Natural killer cell treated with Interleukin-12 subunit alpha and Interleukin-12 subunit beta and Interleukin-15 and Interleukin-18, amount 100 ng/mL, for 72 hours (primary cell): ENCODE data around the gene GYS2. TPM values are rescaled to one million over a fixed set of nuclear protein-coding genes. Genes with fewer than 3 reads are reported as not detected.
"Not testable (repeated sequence)": the region's sequence is repeated elsewhere in the genome, so short reads cannot be mapped to it uniquely, and the experiment has no call there.

Experiments used
- ATAC-seq, 2 donors: fragments of 150-1000 bp; cut with Tn5 transposase in 1 of 2; sonication (Bioruptor Pico), chemical (Tn5 transposase) in 1 of 2; 2 replicates each; pipeline ENCODE4 v1.10.0; 2021
- DNase-seq: peaks from one replicate; pipeline ENCODE4 v3.0.0; 2022; ENCODE audit warnings: low spot score
- H3K27ac Mint-ChIP-seq, 2 donors: 1 replicate in 1 of 2; 2 replicates in 1 of 2; pipeline ENCODE4 v1.8.0; 2022; ENCODE audit warnings: mixed read lengths in 2 of 2, mild to moderate bottlenecking in 1 of 2, moderate library complexity in 1 of 2
- H3K27me3 Mint-ChIP-seq, 2 donors: 1 replicate in 1 of 2; 2 replicates in 1 of 2; pipeline ENCODE4 v1.8.0; 2022; ENCODE audit warnings: mixed read lengths in 2 of 2
- H3K36me3 Mint-ChIP-seq: one replicate; pipeline ENCODE4 v1.8.0; 2022; ENCODE audit warnings: mixed read lengths
- H3K4me1 Mint-ChIP-seq, 2 donors: 1 replicate in 1 of 2; 2 replicates in 1 of 2; pipeline ENCODE4 v1.8.0; 2022; ENCODE audit warnings: low read depth in 2 of 2, mixed read lengths in 2 of 2, mild to moderate bottlenecking in 1 of 2
- H3K4me3 Mint-ChIP-seq: one replicate; pipeline ENCODE4 v1.8.0; 2022; ENCODE audit warnings: mixed read lengths
- H3K9me3 Mint-ChIP-seq: 2 replicates; pipeline ENCODE4 v1.8.0; 2022; ENCODE audit warnings: mixed read lengths
- total RNA-seq, 2 donors: library from RNA; stranded (reverse); gene quantifications; one replicate each; pipeline ENCODE4 v1.2.3, GENCODE V29; 2022

GYS2 gene
- total RNA-seq, result not detected

- no peaks in the 10 kb centered on the region for H3K9me3 Mint-ChIP-seq
- no peaks in the 10 kb centered on the region for H3K4me1 Mint-ChIP-seq
- DNase-seq, result no peak
- no peak within 1 kb of the TSS for H3K4me3 Mint-ChIP-seq
- peaks cover 5 to 7% of the 10 kb centered on the region in 2 donors for H3K27me3 Mint-ChIP-seq
- no peaks in the 10 kb centered on the region for H3K36me3 Mint-ChIP-seq
- no peak within 1 kb of the TSS for H3K27ac Mint-ChIP-seq
- ATAC-seq, result no peak
These were observed at the start of gene GYS2 for GRCh38 chr12:21604245-21605101. Gene GYS2 (minus strand): TSS chr12:21604847. CDS start chr12:21604592, 255 bp downstream.

DNA sequence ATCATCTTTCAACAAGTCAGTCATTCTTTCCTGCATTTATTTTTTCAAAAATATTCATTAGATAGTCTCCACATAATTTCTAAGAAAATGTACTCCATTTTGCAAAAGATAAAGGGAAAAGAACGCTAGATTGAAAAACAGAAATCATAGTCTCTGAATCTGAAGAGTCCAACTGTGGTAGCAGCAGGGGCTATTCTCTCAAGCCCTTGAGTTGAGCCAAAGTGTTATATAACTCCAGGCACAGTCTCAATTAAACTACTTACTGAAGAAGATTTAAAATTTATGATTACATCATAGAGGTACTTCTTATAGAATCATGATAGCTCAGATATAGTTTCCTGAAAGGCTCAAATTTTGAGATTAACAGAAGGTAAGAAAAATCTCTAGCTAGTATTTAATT is 47.2 kb upstream of the GYS2 start:
- H3K9me3 Mint-ChIP-seq, result no peaks in the 10 kb centered on the region
- H3K4me1 Mint-ChIP-seq, result peaks cover 21 to 40% of the 10 kb centered on the region in 2 donors
- no peaks in the 10 kb centered on the region for H3K27me3 Mint-ChIP-seq
- H3K27ac Mint-ChIP-seq, result peak overlapping the region in 1 of 2 donors; percentile 30
- ATAC-seq (no peak), DNase-seq (no peak)
- H3K4me3 Mint-ChIP-seq, result no peak overlapping the region
- peaks cover 65% of the 10 kb centered on the region for H3K36me3 Mint-ChIP-seq

DNA sequence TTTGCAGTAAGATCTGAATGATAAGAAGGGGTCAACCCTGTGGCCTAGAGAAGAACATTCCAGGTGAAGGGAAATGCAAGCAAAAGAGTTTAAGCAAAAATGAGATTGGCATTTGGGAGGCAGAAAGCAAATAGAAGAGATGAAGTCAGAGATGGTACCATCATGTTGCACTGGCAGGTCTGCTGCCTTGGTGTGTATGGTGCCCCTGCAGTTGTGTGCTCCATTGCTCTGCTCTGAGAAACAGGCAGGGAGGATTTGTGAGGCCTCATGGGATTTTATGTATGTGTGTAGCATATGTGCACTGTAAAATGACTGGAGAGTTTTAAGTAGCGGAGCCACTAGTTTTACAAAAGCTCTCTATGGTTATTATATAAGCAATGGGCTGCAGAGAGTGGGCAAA is 46.4 kb upstream of the GYS2 start:
- Mint-ChIP-seq H3K9me3 (no peaks in the 10 kb centered on the region), H3K27ac (peak overlapping the region in 1 of 2 donors; percentile 30), H3K27me3 (no peaks in the 10 kb centered on the region), H3K4me3 (no peak overlapping the region), H3K36me3 (peaks cover 61% of the 10 kb centered on the region), H3K4me1 (peaks cover 16 to 32% of the 10 kb centered on the region in 2 donors)
- DNase-seq, result no peak
- no peak for ATAC-seq

GRCh38 chr12:21649034-21649433 is 44.4 kb upstream of the GYS2 start:
- H3K27ac Mint-ChIP-seq, result no peak overlapping the region
- H3K9me3 Mint-ChIP-seq, result no peaks in the 10 kb centered on the region
- peaks cover 67% of the 10 kb centered on the region for H3K36me3 Mint-ChIP-seq
- no peak for ATAC-seq
- no peaks in the 10 kb centered on the region for H3K27me3 Mint-ChIP-seq
- no peak for DNase-seq
- H3K4me3 Mint-ChIP-seq, result no peak overlapping the region
- H3K4me1 Mint-ChIP-seq, result peaks cover 9 to 27% of the 10 kb centered on the region in 2 donors

DNA sequence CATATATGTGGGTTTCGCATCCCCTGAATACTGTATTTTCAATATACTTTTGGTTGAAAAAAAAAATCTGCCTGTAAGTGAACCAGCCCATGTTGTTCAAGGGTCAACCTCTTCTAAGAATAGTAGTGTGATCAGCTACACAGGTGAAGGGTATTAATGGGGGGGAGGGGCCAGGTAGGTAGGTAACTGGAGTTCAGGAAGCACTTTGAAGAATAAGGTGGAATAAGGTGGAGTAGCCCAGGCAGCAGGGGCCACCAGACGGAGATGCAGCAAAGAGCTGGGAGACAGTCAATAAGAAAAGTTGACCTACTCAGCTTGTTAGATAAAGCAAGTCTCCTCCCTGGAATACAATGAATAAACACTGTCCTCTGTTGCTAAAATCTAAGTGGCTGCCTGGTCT is 43.7 kb upstream of the GYS2 start:
- Mint-ChIP-seq H3K9me3 (no peaks in the 10 kb centered on the region), H3K4me1 (peaks cover 9 to 22% of the 10 kb centered on the region in 2 donors), H3K27me3 (no peaks in the 10 kb centered on the region), H3K36me3 (peaks cover 68% of the 10 kb centered on the region), H3K27ac (no peak overlapping the region), H3K4me3 (no peak overlapping the region)
- DNase-seq (no peak), ATAC-seq (no peak)

GRCh38 chr12:21647179-21647578 is 42.5 kb upstream of the GYS2 start:
- no peak overlapping the region for H3K4me3 Mint-ChIP-seq
- DNase-seq, result no peak
- peaks cover 64% of the 10 kb centered on the region for H3K36me3 Mint-ChIP-seq
- no peak for ATAC-seq
- peaks cover 9 to 18% of the 10 kb centered on the region in 2 donors for H3K4me1 Mint-ChIP-seq
- H3K9me3 Mint-ChIP-seq, result no peaks in the 10 kb centered on the region
- no peak overlapping the region for H3K27ac Mint-ChIP-seq
- H3K27me3 Mint-ChIP-seq, result no peaks in the 10 kb centered on the region

GRCh38 chr12:21645041-21645500 is 40.4 kb upstream of the GYS2 start:
- H3K27me3 Mint-ChIP-seq, DNase-seq, ATAC-seq, H3K4me1 Mint-ChIP-seq, H3K27ac Mint-ChIP-seq, H3K4me3 Mint-ChIP-seq, H3K9me3 Mint-ChIP-seq: not testable (repeated sequence)
- H3K36me3 Mint-ChIP-seq, result peaks cover 59% of the 10 kb centered on the region

GRCh38 chr12:21644516-21644915 is 39.9 kb upstream of the GYS2 start:
- DNase-seq (no peak), ATAC-seq (no peak)
- Mint-ChIP-seq H3K4me1 (peaks cover 5 to 9% of the 10 kb centered on the region in 2 donors), H3K36me3 (peaks cover 55% of the 10 kb centered on the region), H3K27ac (no peak overlapping the region), H3K4me3 (no peak overlapping the region), H3K27me3 (no peaks in the 10 kb centered on the region), H3K9me3 (no peaks in the 10 kb centered on the region)

DNA sequence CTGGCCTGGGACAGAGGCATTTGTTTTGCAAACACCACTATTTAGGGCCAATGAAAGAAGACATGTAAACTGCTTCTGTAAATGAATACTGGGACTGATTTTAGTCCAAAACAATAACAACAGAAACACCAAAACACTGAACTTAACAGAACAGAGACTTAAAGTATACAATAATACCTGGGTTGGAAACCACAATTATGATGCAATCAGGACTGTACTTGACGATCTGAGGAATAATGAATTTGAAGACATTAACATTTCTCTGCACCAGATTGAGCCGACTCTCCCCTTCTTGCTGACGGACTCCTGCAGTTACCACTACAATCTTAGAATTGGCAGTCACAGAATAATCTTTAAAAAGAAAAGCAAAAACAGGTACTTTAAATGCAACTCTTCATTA is 39.1 kb upstream of the GYS2 start:
- ATAC-seq, result no peak
- Mint-ChIP-seq H3K27me3 (no peaks in the 10 kb centered on the region), H3K4me3 (no peak overlapping the region), H3K4me1 (peaks cover 5 to 9% of the 10 kb centered on the region in 2 donors), H3K27ac (no peak overlapping the region), H3K36me3 (peaks cover 54% of the 10 kb centered on the region), H3K9me3 (no peaks in the 10 kb centered on the region)
- no peak for DNase-seq

- DNase-seq, result no peak
- Mint-ChIP-seq H3K27ac (peak overlapping the region in 1 of 2 donors; percentile 24), H3K9me3 (no peaks in the 10 kb centered on the region), H3K4me1 (peaks cover 5 to 9% of the 10 kb centered on the region in 2 donors), H3K36me3 (peaks cover 52% of the 10 kb centered on the region), H3K27me3 (no peaks in the 10 kb centered on the region), H3K4me3 (no peak overlapping the region)
- ATAC-seq, result no peak
These were observed 38.2 kb upstream of the GYS2 start for GRCh38 chr12:21642707-21643389.

- ATAC-seq (no peak), DNase-seq (no peak)
- Mint-ChIP-seq H3K9me3 (no peaks in the 10 kb centered on the region), H3K4me3 (no peak overlapping the region), H3K27ac (no peak overlapping the region), H3K36me3 (peaks cover 31% of the 10 kb centered on the region), H3K27me3 (no peaks in the 10 kb centered on the region), H3K4me1 (peaks cover 4 to 5% of the 10 kb centered on the region in 2 donors)
These were observed 33.6 kb upstream of the GYS2 start for GRCh38 chr12:21638054-21638891.

GRCh38 chr12:21634245-21634644 is 29.6 kb upstream of the GYS2 start:
- Mint-ChIP-seq H3K27me3 (no peaks in the 10 kb centered on the region), H3K9me3 (no peaks in the 10 kb centered on the region), H3K36me3 (peaks cover 14% of the 10 kb centered on the region), H3K4me3 (no peak overlapping the region), H3K27ac (no peak overlapping the region), H3K4me1 (no peaks in the 10 kb centered on the region)
- DNase-seq (no peak), ATAC-seq (no peak)

DNA sequence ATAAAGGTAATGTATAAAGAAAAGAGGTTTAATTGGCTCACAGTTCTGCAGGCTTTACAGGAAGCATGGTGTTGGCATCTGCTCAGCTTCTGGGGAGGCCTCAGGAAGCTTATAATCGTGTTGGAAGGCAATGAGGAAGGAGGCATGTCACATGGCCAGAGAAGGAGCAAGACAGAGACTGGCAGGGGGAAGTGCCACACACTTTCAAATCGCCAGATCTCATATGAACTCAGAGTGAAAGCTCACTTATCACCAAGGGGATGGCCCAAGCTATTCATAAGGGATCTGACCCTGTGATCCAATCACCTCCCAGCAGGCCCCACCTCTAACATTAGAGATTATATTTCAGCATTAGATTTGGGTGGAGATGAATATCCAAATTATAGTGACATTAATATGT is 26.7 kb upstream of the GYS2 start:
- DNase-seq (no peak), ATAC-seq (no peak)
- H3K27me3 Mint-ChIP-seq, result no peaks in the 10 kb centered on the region
- H3K4me1 Mint-ChIP-seq, result no peaks in the 10 kb centered on the region
- no peaks in the 10 kb centered on the region for H3K9me3 Mint-ChIP-seq
- H3K36me3 Mint-ChIP-seq, result peaks cover 10% of the 10 kb centered on the region
- H3K4me3 Mint-ChIP-seq, result no peak overlapping the region
- H3K27ac Mint-ChIP-seq, result no peak overlapping the region
